Left lung (tissue), 10 donors: ENCODE results near the gene MRM2. TPM values are rescaled to one million over a fixed set of nuclear protein-coding genes. Genes with fewer than 3 reads are reported as not detected.

Experiments
- ATAC-seq: fragments of 200-7000 bp; cut with Tn5 transposase; one replicate; pipeline ENCODE4 v1.9.1; 2020; ENCODE audit warnings: moderate library complexity
- DNase-seq, 4 donors: peaks; one replicate each; pipeline ENCODE4 v3.0.0-alpha.2; 2013 to 2020
- H3K27ac ChIP-seq, 2 donors: fragments of 200-600 bp; sonication (generic) in 1 of 2; one replicate each; pipeline versions ENCODE4 v1.5.0 to v1.8.0; 2020 to 2021
- H3K27me3 ChIP-seq, 2 donors: fragments of 200-600 bp; sonication (generic) in 1 of 2; one replicate each; pipeline versions ENCODE4 v1.5.0 to v1.8.0; 2020 to 2021
- H3K36me3 ChIP-seq, 2 donors: fragments of 200-600 bp; sonication (generic) in 1 of 2; one replicate each; pipeline versions ENCODE4 v1.5.0 to v1.8.0; 2020 to 2021
- H3K4me1 ChIP-seq, 2 donors: fragments of 200-600 bp; one replicate each; pipeline ENCODE4 v1.8.0; 2021
- H3K4me3 ChIP-seq, 2 donors: fragments of 200-600 bp; sonication (generic) in 1 of 2; one replicate each; pipeline versions ENCODE4 v1.5.0 to v1.8.0; 2020 to 2021; ENCODE audit warnings: mild to moderate bottlenecking in 1 of 2
- H3K9me3 ChIP-seq, 2 donors: fragments of 200-600 bp; sonication (generic) in 1 of 2; one replicate each; pipeline versions ENCODE4 v1.5.0 to v1.8.0; 2020 to 2021
- CTCF ChIP-seq, 2 donors: fragments of 200-600 bp; sonication (generic) in 1 of 2; IDR thresholded peaks; one replicate each; pipeline versions ENCODE4 v1.5.0 to v1.8.0; 2021; ENCODE audit warnings: antibody characterized with exemption in 2 of 2
- intact Hi-C, 2 donors: fragments of 100-400 bp; cut with DNase I; formaldehyde crosslinking; loops; one replicate each; pipeline versions ENCODE4 v1.11.2 to v1.14.2; 2022
- polyA plus RNA-seq, 6 donors: library from polyadenylated mRNA; unstranded; fragments of 120-200 nt; gene quantifications; one replicate each; pipeline ENCODE4 v1.2.1, GENCODE V29; 2013; ENCODE audit not compliant: insufficient read length in 6 of 6
- total RNA-seq, 2 donors: library from RNA; stranded (reverse); fragmentation: NEBNext Ultra II Directional; extraction: Animal tissue kit (Norgen Biotek cat#: 25700); gene quantifications; one replicate each; pipeline ENCODE4 v1.2.1, GENCODE V29; 2021
- donor health status: DM: no; HTN: yes; CAD: no.
- donor health status: DM: no; HTN: no; CAD: no.

The MRM2 gene
- total and polyA plus RNA-seq, 8 donors: 23.0 to 36.6 (median 31.2) TPM

GRCh38 chr7:2249744-2250323 is 7.8 kb upstream of the MRM2 start:
- no peak for TF ChIP-seq CTCF (IDR thresholded peaks at IDR 0.05)
- intact Hi-C loops: loop anchor here in 1 of 2 donors (10.0 kb wide), 2 partner anchors 65 to 95 kb away; partner anchors contain the start of gene SNX8
- no peaks in the 10 kb centered on the region for H3K27me3 ChIP-seq
- peak in 1 of 4 donors; percentile 55 for DNase-seq
- no peaks in the 10 kb centered on the region for H3K9me3 ChIP-seq
- H3K36me3 ChIP-seq: peaks cover 0 to 28% of the 10 kb centered on the region in 2 donors
- H3K27ac ChIP-seq: peak overlapping the region in 1 of 2 donors; percentile 79
- H3K4me3 ChIP-seq: no peak overlapping the region
- peaks cover 8 to 30% of the 10 kb centered on the region in 2 donors for H3K4me1 ChIP-seq
- no peak for ATAC-seq

DNA sequence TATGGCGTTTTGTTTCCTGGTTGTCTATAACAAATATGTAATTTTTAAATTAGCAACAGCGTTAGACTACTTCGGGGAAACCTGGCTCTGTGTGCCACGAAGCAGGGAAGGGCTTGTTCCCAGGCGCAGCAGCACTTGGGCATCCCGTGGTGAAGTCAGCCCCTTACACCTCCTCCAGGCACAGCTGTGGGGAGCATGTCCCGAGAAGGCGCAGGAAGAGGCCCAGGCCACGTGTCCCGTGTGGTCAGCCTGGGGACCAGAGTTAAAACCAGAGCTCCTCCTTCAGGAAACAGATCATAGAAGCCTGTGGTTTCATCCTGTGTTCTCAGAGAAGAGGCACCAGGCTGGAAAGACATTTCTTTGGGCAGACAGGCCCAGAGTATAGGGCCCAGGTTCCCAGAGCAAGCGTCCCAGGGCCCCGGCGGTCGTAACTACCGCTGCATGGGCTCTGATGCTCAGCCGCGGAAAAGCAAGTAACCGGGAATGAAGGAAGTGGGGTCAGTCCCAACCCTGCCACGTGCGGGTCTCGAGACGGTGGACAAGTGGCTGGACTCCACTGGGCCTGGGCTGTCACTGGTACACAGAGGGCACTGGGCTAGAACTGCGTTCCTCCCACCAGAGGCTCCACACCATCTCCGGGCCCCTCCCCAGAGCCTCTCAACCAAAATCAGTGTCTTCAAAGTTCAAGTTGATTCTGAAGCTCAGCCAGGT is 7.1 kb upstream of the MRM2 start:
- peaks cover 0 to 21% of the 10 kb centered on the region in 2 donors for H3K36me3 ChIP-seq
- peak in 3 of 4 donors; percentile 28 to 87 (median 83) for DNase-seq
- intact Hi-C loops: loop anchor here in 1 of 2 donors (10.0 kb wide), 2 partner anchors 66 to 96 kb away; partner anchors contain the start of gene SNX8
- peaks cover 8 to 30% of the 10 kb centered on the region in 2 donors for H3K4me1 ChIP-seq
- H3K27ac ChIP-seq: peak overlapping the region in 1 of 2 donors; percentile 79
- H3K27me3 ChIP-seq: no peaks in the 10 kb centered on the region
- peak; percentile 63 for ATAC-seq
- no peaks in the 10 kb centered on the region for H3K9me3 ChIP-seq
- no peak overlapping the region for H3K4me3 ChIP-seq
- TF ChIP-seq CTCF (IDR thresholded peaks at IDR 0.05): no peak

GRCh38 chr7:2247141-2247995 is 5.4 kb upstream of the MRM2 start:
- peak in 2 of 4 donors; percentile 18 to 76 for DNase-seq
- ATAC-seq: peak; percentile 31
- H3K27ac ChIP-seq: no peak overlapping the region
- H3K36me3 ChIP-seq: peaks cover 0 to 11% of the 10 kb centered on the region in 2 donors
- H3K27me3 ChIP-seq: no peaks in the 10 kb centered on the region
- intact Hi-C loops: loop anchor here in 1 of 2 donors (10.0 kb wide), 2 partner anchors 67 to 97 kb away; partner anchors contain the start of gene SNX8
- peak; percentile 49 to 66 for TF ChIP-seq CTCF (IDR thresholded peaks at IDR 0.05)
- no peaks in the 10 kb centered on the region for H3K9me3 ChIP-seq
- peaks cover 14 to 42% of the 10 kb centered on the region in 2 donors for H3K4me1 ChIP-seq
- no peak overlapping the region for H3K4me3 ChIP-seq

- intact Hi-C loops: loop anchor here in 1 of 2 donors (10.0 kb wide), 2 partner anchors 69 to 99 kb away; partner anchors contain the start of gene SNX8
Measured at GRCh38 chr7:2245883-2246675, 4.1 kb upstream of the MRM2 start.

More at GRCh38 chr7:2245883-2246675, 4.1 kb upstream of the MRM2 start:
- ATAC-seq: peak; percentile 7
- Histone ChIP-seq H3K27ac (no peak overlapping the region), H3K27me3 (no peaks in the 10 kb centered on the region), H3K4me1 (peaks cover 16 to 49% of the 10 kb centered on the region in 2 donors), H3K9me3 (no peaks in the 10 kb centered on the region), H3K36me3 (peaks cover 0 to 6% of the 10 kb centered on the region in 2 donors), H3K4me3 (no peak overlapping the region)
- peak in 3 of 4 donors; percentile 19 to 80 (median 69) for DNase-seq
- no peak for TF ChIP-seq CTCF (IDR thresholded peaks at IDR 0.05)
